ENCODE results near the gene PARD3B.
A peak's percentile ranks its signal among the peaks of the same experiment; 100 is the strongest.

Gene PARD3B

DNA sequence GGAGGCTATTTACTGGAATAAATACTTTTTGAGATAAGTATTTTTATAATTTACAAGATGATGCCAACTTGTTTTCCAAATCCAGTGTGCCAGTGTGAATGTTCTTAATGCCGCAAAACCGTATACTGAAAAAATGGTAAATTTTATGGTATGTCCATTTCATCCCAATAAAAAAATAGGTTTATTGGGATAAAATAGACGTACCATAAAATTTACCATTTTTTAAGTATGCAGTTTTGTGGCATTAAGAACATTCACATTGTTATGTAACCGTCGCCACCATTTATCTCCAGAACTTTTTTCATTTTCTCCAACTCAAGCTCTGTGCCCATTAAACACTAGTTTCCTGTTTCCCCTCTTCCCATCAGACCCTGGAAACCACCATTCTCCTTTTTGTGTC is 167.9 kb downstream of the PARD3B start:
- no peak for DNase-seq (ENCODE audit: low read depth)

DNA sequence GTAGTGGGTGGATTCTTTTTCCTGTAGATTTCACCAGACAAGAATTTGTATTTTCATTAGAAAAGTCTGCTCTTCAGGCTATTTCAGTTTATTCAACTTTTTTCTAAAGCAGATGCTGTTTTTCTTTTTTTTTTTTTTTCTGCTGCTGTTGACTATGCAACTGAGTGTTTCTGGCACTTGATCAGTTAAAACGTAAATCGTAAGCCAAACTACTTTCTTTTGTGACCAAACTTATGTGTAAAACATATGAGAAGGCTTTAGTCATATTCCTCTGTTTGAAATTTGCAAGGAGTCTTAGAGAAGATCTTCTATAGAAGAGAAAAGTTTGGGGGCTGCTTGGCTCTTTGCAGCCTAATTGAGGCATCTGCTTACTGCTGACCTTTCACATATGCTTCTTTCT is 170.1 kb downstream of the PARD3B start:
- no peak for DNase-seq (ENCODE audit: low read depth)

DNA sequence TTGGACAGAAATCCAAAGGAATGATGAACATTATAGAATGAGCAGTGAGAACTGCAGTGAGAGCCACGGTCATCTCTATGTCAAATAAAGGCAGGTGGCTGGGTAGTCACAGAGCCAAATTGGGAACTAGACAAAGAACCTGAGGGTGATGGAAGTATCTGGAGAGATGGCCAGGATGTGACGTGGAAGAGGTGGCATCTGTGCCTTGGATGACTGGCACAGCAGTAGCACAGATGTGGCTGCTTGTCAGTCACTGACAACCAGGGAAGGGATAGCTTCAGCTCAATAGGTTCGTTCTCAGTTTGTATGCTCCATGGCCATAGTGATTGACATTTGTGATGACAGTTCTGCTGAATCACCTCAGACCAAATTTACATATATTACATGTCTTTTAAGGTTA is 172.3 kb downstream of the PARD3B start:
- DNase-seq (ENCODE audit: low read depth): no peak

DNA sequence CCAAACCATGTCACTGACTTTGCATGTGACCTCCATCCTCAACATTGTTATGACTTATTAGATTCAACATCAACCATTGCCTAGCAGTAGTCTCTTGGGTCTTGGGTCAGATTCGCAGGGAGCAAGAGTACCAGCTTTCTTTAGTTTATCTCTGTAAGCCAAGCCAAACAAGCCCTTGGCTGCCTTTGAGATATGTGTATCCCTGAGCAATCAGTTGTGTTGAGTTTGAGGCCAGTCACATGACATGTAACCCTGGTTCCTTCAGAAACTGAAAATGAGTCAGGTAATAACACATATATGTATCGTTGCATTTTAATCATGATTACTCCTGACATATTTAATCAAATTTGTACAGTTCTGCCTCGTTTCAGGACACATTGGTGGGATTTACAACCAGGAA is 173.3 kb downstream of the PARD3B start:
- DNase-seq (ENCODE audit: low read depth): no peak

DNA sequence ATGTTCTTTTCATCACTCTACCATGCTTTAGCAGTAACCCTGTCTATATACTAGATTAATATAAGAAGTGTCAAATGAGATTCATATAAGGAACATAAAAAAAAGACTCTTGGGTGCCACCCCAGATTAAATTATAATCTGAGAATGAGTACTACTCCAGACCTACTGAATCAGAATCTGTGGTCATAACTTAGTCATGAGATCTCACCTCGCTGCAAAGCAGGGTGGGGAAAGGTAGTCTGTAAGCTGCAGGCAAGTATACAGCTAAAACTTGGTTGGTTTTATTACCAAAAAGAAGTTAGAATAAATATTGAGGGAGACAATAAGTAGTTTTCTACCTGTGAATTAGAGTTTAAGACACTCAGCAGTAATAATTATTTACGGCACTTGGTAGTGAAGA is 175.6 kb downstream of the PARD3B start:
- no peak for DNase-seq (ENCODE audit: low read depth)

DNA sequence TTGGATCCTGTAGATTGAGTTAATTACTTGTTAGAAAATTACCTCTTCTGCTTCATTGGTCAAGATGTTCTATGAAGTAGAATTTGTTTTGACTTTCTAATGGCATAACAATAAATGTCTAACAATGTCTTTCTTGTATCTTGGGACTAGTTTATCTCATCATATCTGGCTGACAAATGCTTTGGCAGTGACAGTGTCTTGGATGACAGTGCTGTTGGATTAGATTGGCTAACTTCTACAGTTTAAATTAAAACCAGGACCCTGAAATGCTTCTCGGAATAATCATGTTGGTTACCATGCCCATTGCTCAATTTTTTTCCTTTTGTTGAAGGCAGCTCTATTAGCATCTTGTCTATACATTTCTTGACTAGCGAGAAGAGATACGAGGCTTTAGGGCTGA is 176.9 kb downstream of the PARD3B start:
- peak; percentile 28 for DNase-seq (ENCODE audit: low read depth)

DNA sequence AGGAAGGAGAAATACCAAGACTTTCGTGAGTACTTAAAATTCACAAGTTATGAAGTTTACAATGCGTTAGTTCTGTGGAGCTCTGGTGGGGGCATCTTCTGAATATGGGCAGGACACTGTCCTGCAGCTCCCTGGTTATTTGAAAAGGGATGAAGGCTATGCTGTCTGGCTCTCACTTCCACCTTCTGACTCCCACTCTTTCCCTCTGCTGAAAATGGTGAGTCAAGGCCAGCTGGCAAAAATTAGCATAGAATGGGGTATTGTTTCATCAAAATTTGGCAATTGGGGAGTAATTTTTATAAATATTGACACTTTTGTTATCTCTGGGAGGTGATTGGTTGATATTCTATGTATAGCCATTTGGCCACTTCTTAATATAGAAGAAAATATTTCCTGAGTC is 177.4 kb downstream of the PARD3B start:
- DNase-seq (ENCODE audit: low read depth): peak; percentile 5

DNA sequence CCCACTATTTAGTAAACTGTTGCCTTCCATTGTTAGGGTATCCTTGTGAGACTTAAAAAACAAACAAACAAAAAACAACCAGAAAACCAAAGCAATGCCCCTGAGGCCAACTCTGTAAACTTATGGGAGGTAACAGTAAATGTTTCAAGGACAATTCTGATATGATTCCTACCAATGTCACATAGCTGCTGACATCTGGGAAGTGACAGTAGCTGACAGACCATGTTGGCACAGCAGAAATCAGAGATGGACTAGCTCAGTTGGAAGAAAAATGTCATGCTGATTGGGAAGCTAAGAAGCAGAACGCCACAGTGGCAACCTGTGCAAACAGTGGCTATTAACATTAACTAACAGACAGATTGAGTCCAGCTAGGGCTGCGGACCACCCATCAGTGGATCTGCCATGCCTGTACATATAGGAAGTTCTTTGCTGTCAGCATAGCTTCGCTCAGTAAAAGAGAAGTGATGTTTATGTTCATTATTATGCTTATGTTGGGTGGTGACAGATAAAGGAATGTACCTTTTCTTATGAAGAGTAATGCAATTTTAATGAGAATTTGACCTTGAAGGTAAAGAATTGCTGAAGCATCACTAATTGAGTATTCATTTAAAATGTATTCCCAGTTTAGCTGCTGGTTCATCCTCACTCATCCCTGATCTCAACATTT is 180.6 kb downstream of the PARD3B start:
- no peak for DNase-seq (ENCODE audit: low read depth)

DNA sequence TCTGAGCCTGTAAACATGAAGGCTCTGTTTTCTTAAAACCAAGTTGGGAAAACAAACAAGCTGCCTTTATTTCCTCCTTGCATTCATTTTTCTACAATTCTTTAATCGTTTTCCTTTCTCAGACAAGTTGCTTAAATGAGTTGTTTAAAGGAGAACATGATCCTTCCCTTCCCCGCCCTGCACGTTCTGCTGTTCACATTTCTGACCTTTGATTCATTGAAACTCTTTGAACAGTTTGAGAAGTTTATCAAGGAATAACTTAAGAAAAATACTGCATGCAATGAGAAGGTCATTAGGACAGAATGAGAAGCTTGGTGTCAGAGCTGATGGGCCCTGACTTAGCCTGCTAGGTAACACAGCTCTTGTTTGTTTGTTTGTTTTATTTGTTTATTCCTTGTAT is 181.6 kb downstream of the PARD3B start:
- DNase-seq (ENCODE audit: low read depth): no peak

DNA sequence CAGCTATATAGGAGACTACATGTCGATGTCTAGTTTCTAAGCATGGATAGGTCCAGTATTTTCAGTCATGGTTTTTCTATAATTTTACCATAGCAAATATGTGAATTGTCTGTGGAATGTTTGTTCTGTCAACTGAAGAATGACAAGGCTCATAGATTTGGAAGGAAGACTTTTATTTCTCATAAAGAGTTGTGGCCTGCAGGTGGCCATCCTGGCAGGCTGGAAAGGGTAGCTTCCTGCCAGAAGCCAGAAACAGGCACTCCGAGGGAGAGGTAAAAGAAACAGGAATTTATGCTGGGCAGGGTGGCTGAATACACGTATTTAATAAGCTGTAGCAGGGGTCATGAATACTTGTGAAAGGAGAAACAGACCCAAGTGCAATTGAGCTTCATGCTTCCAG is 182.1 kb downstream of the PARD3B start:
- DNase-seq (ENCODE audit: low read depth): no peak

DNA sequence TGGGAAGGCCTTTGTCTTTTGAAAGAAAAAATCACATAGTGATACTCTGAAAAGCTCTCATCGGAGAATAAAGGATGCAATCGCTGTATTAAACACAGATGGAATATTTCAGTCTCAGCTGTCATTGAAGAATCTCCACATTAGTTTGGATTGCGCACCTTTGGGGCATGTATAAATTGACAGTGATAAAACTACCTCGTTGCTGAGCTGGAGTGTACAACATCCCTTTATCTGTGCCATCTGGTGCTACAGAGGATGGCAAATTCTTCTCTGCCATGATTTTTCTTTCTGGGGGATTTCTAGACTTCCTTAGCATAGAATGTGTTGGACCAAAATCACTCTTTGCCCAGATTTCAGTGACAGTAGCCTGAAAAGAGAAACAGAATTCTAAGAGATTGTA is 185.3 kb downstream of the PARD3B start:
- DNase-seq (ENCODE audit: low read depth): no peak

DNA sequence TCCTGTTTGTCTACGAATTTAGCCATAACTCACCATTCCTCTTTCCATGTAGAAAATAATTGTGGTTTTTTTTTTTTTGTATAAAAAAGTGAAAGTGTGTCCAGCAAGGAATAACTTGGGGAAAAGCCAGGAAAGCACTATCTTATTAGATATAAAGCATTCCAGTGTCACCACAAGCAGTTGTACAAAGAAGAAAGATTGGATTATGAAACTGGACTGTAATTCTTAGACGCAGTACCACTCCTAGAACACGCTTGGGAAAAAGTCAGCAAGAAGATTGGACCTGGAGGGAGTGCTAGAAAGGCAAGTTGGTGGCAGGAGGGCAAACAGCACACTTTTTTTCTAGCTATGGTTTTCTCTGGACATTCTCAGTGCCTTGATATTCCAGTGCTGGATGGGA is 186.7 kb downstream of the PARD3B start:
- DNase-seq (ENCODE audit: low read depth): no peak

DNA sequence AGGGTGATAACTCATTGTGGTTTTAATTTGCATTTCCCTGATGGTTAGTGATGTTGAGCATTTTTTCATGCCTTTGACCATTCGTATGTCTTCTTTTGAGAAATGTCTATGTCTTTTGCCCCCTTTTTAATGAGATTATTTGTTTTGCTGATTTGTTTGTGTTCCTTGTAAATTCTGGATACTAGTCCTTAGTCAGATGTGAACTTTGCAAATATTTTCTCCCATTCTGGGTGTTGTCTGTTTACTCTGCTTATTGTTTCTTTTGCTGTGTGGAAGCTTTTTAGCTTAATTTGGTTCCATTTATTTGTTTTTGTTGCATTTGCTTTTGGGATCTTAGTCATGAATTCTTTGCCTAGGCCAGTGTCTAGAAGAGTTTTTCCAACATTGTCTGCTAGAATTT is 192.0 kb downstream of the PARD3B start:
- DNase-seq (ENCODE audit: low read depth): no peak

DNA sequence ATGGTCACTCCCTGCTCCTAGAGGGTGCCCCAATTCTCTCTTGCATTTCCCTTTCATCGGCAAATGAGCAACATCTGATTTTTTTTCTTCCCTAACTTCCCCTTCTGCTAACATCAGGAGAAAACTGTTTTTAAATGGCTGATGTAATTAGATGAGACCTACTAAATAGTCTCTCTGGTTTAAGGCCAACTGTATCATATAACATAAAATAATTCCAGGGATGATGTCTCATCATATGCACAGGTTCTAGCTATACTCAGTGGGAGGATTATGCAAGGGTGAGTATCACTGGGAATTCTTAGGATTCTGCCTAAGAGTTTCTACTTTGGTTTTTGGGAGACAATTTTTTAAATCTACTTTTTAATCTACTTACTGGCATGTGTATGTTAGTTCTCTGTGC is 193.4 kb downstream of the PARD3B start:
- DNase-seq (ENCODE audit: low read depth): peak; percentile 31

DNA sequence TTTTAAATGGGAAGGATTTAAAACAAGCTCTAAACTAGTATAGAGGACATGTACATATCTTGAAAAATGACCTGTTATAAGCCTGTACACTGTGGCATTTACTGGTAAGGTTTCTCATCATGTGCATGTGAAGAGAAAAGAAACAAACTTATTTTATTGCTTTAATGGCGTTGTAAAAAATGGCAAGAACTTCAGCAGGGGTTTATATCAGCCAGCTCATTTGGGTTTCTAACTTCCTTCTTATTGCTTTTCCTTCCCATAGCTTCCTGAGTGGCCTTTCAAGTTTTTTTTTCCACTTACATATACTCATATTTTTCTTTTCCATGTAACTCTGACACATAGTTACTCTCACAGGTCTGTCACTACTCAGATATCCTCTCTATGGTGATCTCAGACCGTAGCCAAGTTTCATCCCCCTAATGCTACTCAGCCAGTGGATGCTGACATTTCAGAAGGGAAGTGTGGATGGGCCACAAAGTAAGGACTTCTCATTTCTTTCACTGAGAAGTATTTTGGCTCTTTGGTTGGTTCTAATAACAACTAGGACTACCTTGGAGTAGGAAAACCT is 198.2 kb downstream of the PARD3B start:
- no peak for DNase-seq (ENCODE audit: low read depth)

DNA sequence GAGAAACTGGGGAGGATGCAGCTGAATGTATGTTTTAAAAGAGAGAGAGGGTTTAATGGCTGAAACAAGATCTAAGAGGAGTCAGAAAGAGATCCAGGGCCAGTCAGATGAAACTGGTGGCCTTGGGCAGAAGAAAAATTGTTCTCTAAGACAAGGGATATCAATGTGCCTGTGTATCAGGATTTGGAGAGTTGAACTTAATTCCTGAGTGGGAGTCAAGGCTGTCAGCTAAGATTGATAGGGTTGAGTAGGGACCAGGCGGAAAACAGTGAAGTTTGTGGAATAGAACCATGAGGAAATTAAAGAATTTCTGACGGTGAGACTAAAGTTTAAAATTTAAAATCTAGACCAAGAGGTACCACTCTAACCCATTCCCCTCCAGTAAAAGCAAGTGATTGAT is 199.2 kb downstream of the PARD3B start:
- DNase-seq (ENCODE audit: low read depth): no peak

DNA sequence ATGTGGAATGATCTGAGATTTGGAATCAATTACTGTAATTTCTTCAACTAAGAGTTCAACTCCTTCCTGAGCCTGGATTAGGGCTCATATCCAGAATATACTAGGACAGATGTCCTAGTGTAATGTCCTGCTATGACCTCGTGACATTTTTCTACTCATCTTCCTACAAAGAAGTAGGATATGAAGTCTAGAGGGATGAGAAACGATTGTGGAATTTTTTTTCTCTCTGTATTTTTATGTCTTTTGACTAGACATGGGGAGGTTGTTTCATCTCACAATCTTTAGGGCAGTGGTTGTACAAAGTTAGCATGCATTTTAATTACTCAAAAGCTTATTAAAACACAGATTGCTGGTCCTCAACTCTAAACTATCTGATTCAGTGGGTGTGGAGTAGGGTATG is 203.0 kb downstream of the PARD3B start:
- no peak for DNase-seq (ENCODE audit: low read depth)

DNA sequence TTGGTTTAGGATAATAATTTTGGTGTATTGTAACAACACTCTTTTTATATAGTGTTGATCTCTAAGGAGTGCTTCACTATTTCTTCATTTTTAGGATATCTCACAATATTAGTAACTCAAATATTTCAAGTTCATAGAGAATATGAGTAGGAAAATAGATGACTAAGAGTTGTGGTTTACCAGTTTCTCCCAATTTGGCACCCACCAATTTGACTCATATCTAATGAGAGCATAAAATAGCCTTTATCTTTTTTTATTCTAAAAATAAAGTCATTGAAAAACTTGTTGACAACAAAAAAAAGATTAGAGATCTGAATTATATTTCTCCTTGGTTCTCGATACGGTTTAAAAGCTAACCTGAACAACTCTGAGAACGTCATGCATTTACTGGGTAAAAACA is 204.0 kb downstream of the PARD3B start:
- DNase-seq (ENCODE audit: low read depth): peak; percentile 83

DNA sequence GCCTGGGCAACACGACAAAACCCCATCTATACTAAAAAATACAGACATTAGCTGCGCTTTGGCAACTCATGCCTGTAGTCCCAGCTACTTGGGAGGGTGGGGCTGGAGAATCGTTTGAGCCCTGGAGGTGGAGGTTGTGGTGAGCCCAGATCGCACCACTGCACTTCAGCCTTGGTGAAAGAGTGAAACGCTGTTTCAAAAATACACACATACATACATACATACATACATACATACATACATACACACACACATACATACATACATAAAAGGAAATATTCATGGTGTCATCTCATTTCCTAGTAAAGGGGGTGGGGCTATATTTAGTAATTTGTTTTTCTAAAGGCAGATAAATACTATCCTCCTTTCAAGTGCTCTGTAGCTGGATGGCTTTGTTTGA is 205.1 kb downstream of the PARD3B start:
- no peak for DNase-seq (ENCODE audit: low read depth)

DNA sequence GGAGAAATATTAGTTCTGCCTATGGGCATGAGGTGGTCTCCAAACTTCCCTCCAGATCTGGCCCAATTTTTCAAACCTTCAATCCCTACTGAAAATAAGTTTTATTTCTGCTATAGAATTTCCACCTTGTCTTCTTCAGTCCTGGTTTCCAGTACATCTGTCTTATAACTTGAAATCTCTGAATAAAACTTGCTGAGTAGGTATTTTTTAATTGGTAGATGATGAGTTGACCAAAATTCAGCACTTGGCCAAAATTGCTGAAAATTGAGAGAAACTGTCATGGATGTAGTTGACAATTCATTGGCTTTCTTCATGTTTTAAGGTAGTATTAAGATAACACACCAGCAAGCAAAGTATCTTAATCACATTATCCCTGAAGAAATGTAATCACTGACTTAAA is 206.2 kb downstream of the PARD3B start:
- no peak for DNase-seq (ENCODE audit: low read depth)

DNA sequence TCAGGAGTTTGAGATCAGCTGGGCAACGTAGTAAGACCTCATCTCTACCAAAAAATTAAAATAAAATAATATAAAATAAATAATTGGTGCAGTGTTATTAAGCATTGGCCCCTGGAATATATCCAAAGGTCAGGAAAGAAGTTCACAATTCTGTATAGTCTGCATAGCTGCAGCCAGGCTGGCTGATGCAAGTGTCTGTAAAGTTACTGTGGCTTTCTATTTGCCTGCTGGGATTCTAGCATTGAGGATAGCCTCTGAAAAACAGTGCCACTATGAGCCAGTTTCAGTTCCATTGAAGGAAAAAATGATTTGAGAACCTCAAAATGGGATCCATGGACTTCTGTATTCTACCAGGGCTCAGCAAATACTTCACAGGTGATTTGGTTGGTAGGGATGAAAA is 208.6 kb downstream of the PARD3B start:
- DNase-seq (ENCODE audit: low read depth): no peak

DNA sequence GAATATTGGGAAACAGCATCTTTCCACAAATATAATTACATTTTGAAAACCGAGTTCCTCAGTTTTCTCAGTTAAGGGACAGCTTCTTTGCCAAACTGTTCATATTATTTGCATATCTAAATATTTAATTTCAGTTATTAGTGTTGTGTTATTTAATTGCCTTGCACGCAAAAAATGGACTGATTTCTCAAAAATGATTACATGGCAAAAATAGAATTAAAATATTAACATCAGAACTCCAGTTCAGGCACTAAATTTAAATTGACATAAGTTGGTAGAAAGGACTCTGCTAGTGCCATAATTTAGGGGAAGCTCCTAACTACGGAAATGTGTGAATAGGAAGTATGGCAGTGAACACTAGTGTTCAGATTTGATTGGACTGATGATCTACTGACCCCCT is 209.6 kb downstream of the PARD3B start:
- no peak for DNase-seq (ENCODE audit: low read depth)

DNA sequence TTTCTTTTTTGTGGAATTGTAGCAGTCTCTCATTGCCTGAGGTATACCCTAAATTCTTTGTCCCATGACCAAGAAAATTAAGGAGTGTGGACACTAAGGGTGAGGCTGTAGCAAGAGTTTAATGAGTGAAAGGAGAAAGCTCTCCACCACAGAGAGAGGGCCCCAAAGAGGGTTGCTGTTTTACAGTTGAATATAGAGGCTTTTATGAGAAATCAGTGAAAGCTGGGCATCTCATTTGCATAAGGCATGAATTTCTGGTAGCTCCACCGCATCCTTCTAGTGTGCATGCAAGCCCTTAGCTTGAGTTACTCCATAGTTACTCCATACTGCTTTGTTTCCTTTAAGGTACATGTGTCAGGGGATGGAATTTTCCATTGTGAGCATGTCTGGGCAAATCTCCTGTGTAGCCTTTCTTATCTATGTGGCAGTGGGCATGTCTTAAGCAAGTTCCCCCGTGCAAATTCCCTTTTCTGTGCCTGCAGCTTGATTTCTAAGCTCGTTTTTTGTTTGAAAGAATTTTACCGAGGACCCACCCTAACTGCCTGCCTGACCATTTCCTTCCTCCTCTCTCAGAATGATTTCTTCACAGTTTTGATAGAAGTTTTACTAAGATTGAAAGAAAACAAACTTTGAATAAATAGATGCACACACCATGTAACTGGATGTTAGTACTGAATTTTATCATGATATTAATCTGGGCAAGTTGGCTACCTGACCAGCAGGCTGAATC is 218.9 kb downstream of the PARD3B start:
- DNase-seq (ENCODE audit: low read depth): no peak

DNA sequence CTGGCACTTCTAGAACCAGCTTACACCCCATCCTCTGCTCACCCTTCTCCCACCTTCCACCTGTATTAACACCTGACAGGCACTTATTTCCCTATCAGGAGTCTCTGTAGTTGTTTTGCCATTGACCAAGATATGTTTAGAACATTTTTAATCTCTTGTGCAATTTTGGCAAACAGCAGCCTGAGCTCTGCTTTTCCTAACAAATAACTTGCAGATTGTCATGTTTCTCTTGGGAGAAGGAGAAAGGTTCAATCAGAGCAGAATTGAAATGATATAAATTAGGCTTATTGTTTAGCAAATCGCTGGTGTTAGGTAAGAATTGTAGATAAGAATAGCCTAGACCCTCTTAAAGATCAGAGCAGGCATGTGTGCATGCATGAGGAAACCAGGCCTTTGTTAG is 225.5 kb downstream of the PARD3B start:
- DNase-seq (ENCODE audit: low read depth): no peak

Data from HS-5 (cell line).